ACC112 (cell line): ENCODE measurements around the gene RAB29.

Experiments
- H2AFZ ChIP-seq: fragments of 200-600 bp; sonication (generic); one replicate; pipeline ENCODE4 v1.6.0; 2017; ENCODE audit warnings: antibody characterized with exemption, low read length; ENCODE audit not compliant: unreplicated experiment
- H3K27ac ChIP-seq: fragments of 200-600 bp; sonication (generic); 2 replicates; pipeline ENCODE4 v1.5.1; 2014; ENCODE audit warnings: low read depth, mild to moderate bottlenecking, antibody characterized with exemption, low read length, moderate library complexity
- H3K27me3 ChIP-seq: fragments of 200-600 bp; sonication (generic); 2 replicates; pipeline ENCODE4 v1.6.1; 2014; ENCODE audit warnings: mild to moderate bottlenecking, antibody characterized with exemption, low read length, moderate library complexity, mixed read lengths; ENCODE audit not compliant: insufficient read depth
- H3K36me3 ChIP-seq: fragments of 200-600 bp; sonication (generic); 2 replicates; pipeline ENCODE4 v1.6.1; 2016; ENCODE audit warnings: mild to moderate bottlenecking, antibody characterized with exemption, low read length, moderate library complexity, mixed read lengths; ENCODE audit not compliant: insufficient read depth
- H3K4me1 ChIP-seq: fragments of 200-600 bp; sonication (generic); one replicate; pipeline ENCODE4 v1.6.1; 2016; ENCODE audit warnings: low read length, mixed read lengths; ENCODE audit not compliant: insufficient read depth, unreplicated experiment, control insufficient read depth
- H3K4me3 ChIP-seq: fragments of 200-600 bp; sonication (generic); 2 replicates; pipeline ENCODE4 v1.5.1; 2014; ENCODE audit warnings: mild to moderate bottlenecking, low read depth, low read length
- H3K79me2 ChIP-seq: fragments of 200-600 bp; sonication (generic); one replicate; pipeline ENCODE4 v1.6.0; 2016; ENCODE audit warnings: low read length; ENCODE audit not compliant: control insufficient read depth, unreplicated experiment, insufficient read depth

RAB29 gene

GRCh38 chr1:205748403-205749233, 26.7 kb downstream of the RAB29 start:
- Histone ChIP-seq H3K79me2 (peaks cover 57% of the 10 kb centered on the region), H3K27me3 (no peaks in the 10 kb centered on the region), H3K36me3 (no peaks in the 10 kb centered on the region), H3K4me3 (peak overlapping the region; percentile 82), H3K4me1 (peaks cover 25% of the 10 kb centered on the region), H2AFZ (peak overlapping the region; percentile 18), H3K27ac (peak overlapping the region; percentile 69)

GRCh38 chr1:205746757-205747412, 28.4 kb downstream of the RAB29 start:
- Histone ChIP-seq H3K4me3 (peak overlapping the region; percentile 82), H3K27ac (no peak overlapping the region)

GRCh38 chr1:205744403-205744802, 30.9 kb downstream of the RAB29 start:
- H3K36me3 ChIP-seq = no peaks in the 10 kb centered on the region
- H2AFZ ChIP-seq = no peak overlapping the region
- no peak overlapping the region for H3K4me3 ChIP-seq
- no peak overlapping the region for H3K27ac ChIP-seq
- H3K27me3 ChIP-seq = no peaks in the 10 kb centered on the region
- H3K4me1 ChIP-seq = peaks cover 50% of the 10 kb centered on the region
- H3K79me2 ChIP-seq = peaks cover 94% of the 10 kb centered on the region

More at GRCh38 chr1:205746757-205747412, 28.4 kb downstream of the RAB29 start:
- no peak overlapping the region for H2AFZ ChIP-seq
- H3K79me2 ChIP-seq = peaks cover 74% of the 10 kb centered on the region
- no peaks in the 10 kb centered on the region for H3K36me3 ChIP-seq
- peaks cover 36% of the 10 kb centered on the region for H3K4me1 ChIP-seq
- no peaks in the 10 kb centered on the region for H3K27me3 ChIP-seq

GRCh38 chr1:205743977-205744376, 31.3 kb downstream of the RAB29 start:
- Histone ChIP-seq H3K79me2 (peaks cover 94% of the 10 kb centered on the region), H3K36me3 (0 out of 2 replicates have a peak, but pooled peaks cover under 1% of the 10 kb centered on the region), H3K4me1 (peaks cover 54% of the 10 kb centered on the region), H3K27me3 (no peaks in the 10 kb centered on the region), H2AFZ (no peak overlapping the region), H3K27ac (no peak overlapping the region), H3K4me3 (no peak overlapping the region)

- Histone ChIP-seq H3K27me3 (no peaks in the 10 kb centered on the region), H3K4me3 (no peak overlapping the region), H3K4me1 (peaks cover 44% of the 10 kb centered on the region), H2AFZ (no peak overlapping the region), H3K36me3 (0 out of 2 replicates have a peak, but pooled peaks cover 3% of the 10 kb centered on the region), H3K27ac (no peak overlapping the region), H3K79me2 (peaks cover 88% of the 10 kb centered on the region)
These were observed 33.6 kb downstream of the RAB29 start for GRCh38 chr1:205741681-205742080.

GRCh38 chr1:205739348-205740160, 35.7 kb downstream of the RAB29 start:
- Histone ChIP-seq H3K4me3 (no peak overlapping the region), H3K79me2 (peaks cover 86% of the 10 kb centered on the region)

GRCh38 chr1:205735218-205735617, 40.1 kb downstream of the RAB29 start:
- Histone ChIP-seq H3K27me3 (no peaks in the 10 kb centered on the region), H3K79me2 (peaks cover 83% of the 10 kb centered on the region), H3K36me3 (peaks cover 14% of the 10 kb centered on the region), H2AFZ (no peak overlapping the region), H3K27ac (no peak overlapping the region), H3K4me3 (no peak overlapping the region), H3K4me1 (peaks cover 19% of the 10 kb centered on the region)

More at GRCh38 chr1:205739348-205740160, 35.7 kb downstream of the RAB29 start:
- Histone ChIP-seq H3K27me3 (no peaks in the 10 kb centered on the region), H3K4me1 (peaks cover 36% of the 10 kb centered on the region), H3K27ac (no peak overlapping the region), H2AFZ (no peak overlapping the region), H3K36me3 (peaks cover 14% of the 10 kb centered on the region)

- Histone ChIP-seq H3K4me1 (peaks cover 8% of the 10 kb centered on the region), H3K36me3 (peaks cover 12% of the 10 kb centered on the region), H3K79me2 (peaks cover 81% of the 10 kb centered on the region), H3K27me3 (no peaks in the 10 kb centered on the region), H3K27ac (no peak overlapping the region; the same call in 1 of the 2 replicates), H3K4me3 (no peak overlapping the region), H2AFZ (no peak overlapping the region)
These were observed 41.7 kb downstream of the RAB29 start for GRCh38 chr1:205733438-205734175.

GRCh38 chr1:205729945-205730610, 45.2 kb downstream of the RAB29 start:
- Histone ChIP-seq H3K4me1 (peaks cover 8% of the 10 kb centered on the region), H3K36me3 (peaks cover 14% of the 10 kb centered on the region), H3K79me2 (peaks cover 77% of the 10 kb centered on the region)

More at GRCh38 chr1:205729945-205730610, 45.2 kb downstream of the RAB29 start:
- Histone ChIP-seq H3K27ac (no peak overlapping the region), H3K27me3 (no peaks in the 10 kb centered on the region), H3K4me3 (no peak overlapping the region), H2AFZ (no peak overlapping the region)
